Measurements from ENCODE around the gene GPR179. TPM values are rescaled to one million over a fixed set of nuclear protein-coding genes. Genes with fewer than 3 reads are reported as not detected.

GPR179 gene
- total RNA-seq, 2 experiments from 2014 or later = 0.32 to 1.1 TPM

GRCh38 chr17:38338053-38338452 lies 5.7 kb downstream of the GPR179 start:
- intact Hi-C loops (cut with micrococcal nuclease; ENCODE audit: unreplicated experiment) = no loop called here
- H4K20me1 ChIP-seq (ENCODE audit: insufficient read depth, low read length) = no peaks in the 10 kb centered on the region
- DNase-seq (ENCODE audit: low spot score) = no peak
- H3K4me2 ChIP-seq (ENCODE audit: low read length) = no peak overlapping the region
- POLR2A ChIA-PET = interaction anchor here (0.8 to 0.9 kb wide), 2 partner anchors 13 to 76 kb away, joined by 3 read pairs; no protein-coding TSS in a partner anchor
- no peaks in the 10 kb centered on the region for H3K36me3 ChIP-seq (ENCODE audit: insufficient read depth, low read length)
- CTCF ChIA-PET (ENCODE audit: unreplicated experiment) = no interaction called here
- BruUV-seq (replicated peaks) = no TSS peak
- no peaks in the 10 kb centered on the region for H3K9me3 ChIP-seq (ENCODE audit: low read length)
- no peaks in the 10 kb centered on the region for H3K9me2 ChIP-seq (ENCODE audit: insufficient read depth, low read length)
- no peak for TF ChIP-seq EZH2phosphoT487 (IDR thresholded peaks at IDR 0.05; ENCODE audit: borderline replicate concordance, low read depth, low read length)
- TF ChIP-seq, protein P1, sequence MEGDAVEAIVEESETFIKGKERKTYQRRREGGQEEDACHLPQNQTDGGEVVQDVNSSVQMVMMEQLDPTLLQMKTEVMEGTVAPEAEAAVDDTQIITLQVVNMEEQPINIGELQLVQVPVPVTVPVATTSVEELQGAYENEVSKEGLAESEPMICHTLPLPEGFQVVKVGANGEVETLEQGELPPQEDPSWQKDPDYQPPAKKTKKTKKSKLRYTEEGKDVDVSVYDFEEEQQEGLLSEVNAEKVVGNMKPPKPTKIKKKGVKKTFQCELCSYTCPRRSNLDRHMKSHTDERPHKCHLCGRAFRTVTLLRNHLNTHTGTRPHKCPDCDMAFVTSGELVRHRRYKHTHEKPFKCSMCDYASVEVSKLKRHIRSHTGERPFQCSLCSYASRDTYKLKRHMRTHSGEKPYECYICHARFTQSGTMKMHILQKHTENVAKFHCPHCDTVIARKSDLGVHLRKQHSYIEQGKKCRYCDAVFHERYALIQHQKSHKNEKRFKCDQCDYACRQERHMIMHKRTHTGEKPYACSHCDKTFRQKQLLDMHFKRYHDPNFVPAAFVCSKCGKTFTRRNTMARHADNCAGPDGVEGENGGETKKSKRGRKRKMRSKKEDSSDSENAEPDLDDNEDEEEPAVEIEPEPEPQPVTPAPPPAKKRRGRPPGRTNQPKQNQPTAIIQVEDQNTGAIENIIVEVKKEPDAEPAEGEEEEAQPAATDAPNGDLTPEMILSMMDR (conservative IDR thresholded peaks at IDR 0.05; ENCODE audit: low read length) = no peak
- peaks cover 5% of the 10 kb centered on the region for H3K4me1 ChIP-seq (ENCODE audit: insufficient read depth, low read length, poor library complexity, severe bottlenecking)
- no peaks in the 10 kb centered on the region for H3K79me2 ChIP-seq (ENCODE audit: insufficient read depth, low read depth, low read length)
- H2AFZ ChIP-seq (ENCODE audit: low read length) = no peak overlapping the region
- no peak overlapping the region for H3K4me3 ChIP-seq (ENCODE audit: low read depth, low read length, poor library complexity, severe bottlenecking)
- no peak overlapping the region for H3K27ac ChIP-seq (ENCODE audit: low read depth, low read length, poor library complexity, severe bottlenecking)

- ChIA-PET CTCF (ENCODE audit: unreplicated experiment) (no interaction called here), POLR2A (no interaction called here)
- H2AFZ ChIP-seq (ENCODE audit: low read length) = no peak overlapping the region
- no peaks in the 10 kb centered on the region for H3K9me2 ChIP-seq (ENCODE audit: insufficient read depth, low read length)
- no peak overlapping the region for H3K4me3 ChIP-seq (ENCODE audit: low read depth, low read length, poor library complexity, severe bottlenecking)
- DNase-seq (ENCODE audit: low spot score) = no peak
- BruUV-seq (replicated peaks) = no TSS peak
- H3K79me2 ChIP-seq (ENCODE audit: insufficient read depth, low read depth, low read length) = no peaks in the 10 kb centered on the region
- no peak overlapping the region for H3K27ac ChIP-seq (ENCODE audit: low read depth, low read length, poor library complexity, severe bottlenecking)
- H4K20me1 ChIP-seq (ENCODE audit: insufficient read depth, low read length) = no peaks in the 10 kb centered on the region
- no peak overlapping the region for H3K4me2 ChIP-seq (ENCODE audit: low read length)
- intact Hi-C loops (cut with micrococcal nuclease; ENCODE audit: unreplicated experiment) = no loop called here
- no peaks in the 10 kb centered on the region for H3K36me3 ChIP-seq (ENCODE audit: insufficient read depth, low read length)
- peaks cover 5% of the 10 kb centered on the region for H3K4me1 ChIP-seq (ENCODE audit: insufficient read depth, low read length, poor library complexity, severe bottlenecking)
- H3K9me3 ChIP-seq (ENCODE audit: low read length) = no peaks in the 10 kb centered on the region
- TF ChIP-seq EZH2phosphoT487 (IDR thresholded peaks at IDR 0.05; ENCODE audit: borderline replicate concordance, low read depth, low read length) = no peak
- TF ChIP-seq, protein P1 (conservative IDR thresholded peaks at IDR 0.05; ENCODE audit: low read length) = no peak
These were observed 6.9 kb downstream of the GPR179 start for GRCh38 chr17:38336838-38337237.

DNA sequence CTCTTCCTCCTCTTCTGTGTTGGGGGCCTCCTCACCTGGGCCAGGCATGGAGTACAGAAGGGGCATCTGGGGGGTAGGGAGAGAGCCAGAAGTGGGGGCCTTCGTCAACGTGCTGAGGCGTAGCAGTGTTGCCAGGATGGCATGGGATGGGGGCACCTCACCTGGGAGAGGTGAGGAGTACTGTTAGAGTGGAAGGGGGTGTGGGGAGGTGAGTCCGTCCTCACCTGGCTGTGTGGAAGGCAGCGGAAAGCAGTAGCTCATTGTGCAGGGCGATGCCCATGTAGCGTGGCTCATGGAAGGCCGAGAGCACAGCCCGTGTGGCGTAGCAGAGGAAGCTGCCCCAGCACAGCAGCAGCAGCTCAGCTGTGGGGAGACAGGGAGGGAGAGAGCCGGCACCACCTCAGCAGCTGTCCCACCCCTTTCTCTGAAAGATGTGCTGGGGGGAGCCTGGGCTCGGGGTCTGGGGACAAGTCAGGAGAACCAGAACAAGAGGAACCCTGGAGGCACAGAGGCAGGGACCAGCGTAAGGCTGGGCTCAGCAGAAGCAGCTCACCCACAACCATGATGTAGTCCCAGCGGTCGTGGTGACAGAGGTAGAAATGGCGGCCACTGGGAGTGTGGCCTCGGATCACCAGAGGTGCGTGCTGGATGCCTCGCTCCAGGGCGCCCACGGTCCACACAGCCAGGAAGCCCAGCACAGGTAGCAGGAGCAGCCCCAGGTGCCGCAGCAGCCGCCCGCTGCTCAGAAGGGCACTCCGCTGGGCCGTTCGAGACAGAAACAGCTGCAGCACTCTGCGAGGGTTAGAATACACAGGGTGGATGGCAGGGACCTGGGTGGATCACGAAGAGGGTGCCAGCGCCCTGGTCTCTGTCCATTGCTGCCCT lies 9.0 kb downstream of the GPR179 start:
- no peak overlapping the region for H3K4me2 ChIP-seq (ENCODE audit: low read length)
- ChIA-PET POLR2A (interaction anchor here (1.0 kb wide), 1 partner anchor 10 kb away, joined by 6 read pairs; no protein-coding TSS in a partner anchor), CTCF (ENCODE audit: unreplicated experiment) (interaction anchor here (1.2 kb wide), 1 partner anchor 9 kb away, joined by 6 read pairs; no protein-coding TSS in a partner anchor)
- no peak overlapping the region for H2AFZ ChIP-seq (ENCODE audit: low read length)
- no peaks in the 10 kb centered on the region for H3K9me2 ChIP-seq (ENCODE audit: insufficient read depth, low read length)
- no peak overlapping the region for H3K27ac ChIP-seq (ENCODE audit: low read depth, low read length, poor library complexity, severe bottlenecking)
- no peaks in the 10 kb centered on the region for H3K36me3 ChIP-seq (ENCODE audit: insufficient read depth, low read length)
- intact Hi-C loops (cut with micrococcal nuclease; ENCODE audit: unreplicated experiment) = no loop called here
- DNase-seq (ENCODE audit: low spot score) = no peak
- TF ChIP-seq, protein P1 (conservative IDR thresholded peaks at IDR 0.05; ENCODE audit: low read length) = no peak
- TF ChIP-seq EZH2phosphoT487 (IDR thresholded peaks at IDR 0.05; ENCODE audit: borderline replicate concordance, low read depth, low read length) = no peak
- H3K4me3 ChIP-seq (ENCODE audit: low read depth, low read length, poor library complexity, severe bottlenecking) = no peak overlapping the region
- H3K9me3 ChIP-seq (ENCODE audit: low read length) = no peaks in the 10 kb centered on the region
- no peaks in the 10 kb centered on the region for H4K20me1 ChIP-seq (ENCODE audit: insufficient read depth, low read length)
- no peaks in the 10 kb centered on the region for H3K4me1 ChIP-seq (ENCODE audit: insufficient read depth, low read length, poor library complexity, severe bottlenecking)
- no peaks in the 10 kb centered on the region for H3K79me2 ChIP-seq (ENCODE audit: insufficient read depth, low read depth, low read length)
- no TSS peak for BruUV-seq (replicated peaks)

All from OCI-LY7 (cell line).